COR-L47 (cell line): ENCODE data around the gene CASR.
"Not testable (repeated sequence)": the region's sequence is repeated elsewhere in the genome, so short reads cannot be mapped to it uniquely, and the experiment has no call there.

Experiments
- DNase-seq: peaks from one replicate; lab custom pipeline; 2025; lab: John Stamatoyannopoulos, UW

The CASR gene, protein sequence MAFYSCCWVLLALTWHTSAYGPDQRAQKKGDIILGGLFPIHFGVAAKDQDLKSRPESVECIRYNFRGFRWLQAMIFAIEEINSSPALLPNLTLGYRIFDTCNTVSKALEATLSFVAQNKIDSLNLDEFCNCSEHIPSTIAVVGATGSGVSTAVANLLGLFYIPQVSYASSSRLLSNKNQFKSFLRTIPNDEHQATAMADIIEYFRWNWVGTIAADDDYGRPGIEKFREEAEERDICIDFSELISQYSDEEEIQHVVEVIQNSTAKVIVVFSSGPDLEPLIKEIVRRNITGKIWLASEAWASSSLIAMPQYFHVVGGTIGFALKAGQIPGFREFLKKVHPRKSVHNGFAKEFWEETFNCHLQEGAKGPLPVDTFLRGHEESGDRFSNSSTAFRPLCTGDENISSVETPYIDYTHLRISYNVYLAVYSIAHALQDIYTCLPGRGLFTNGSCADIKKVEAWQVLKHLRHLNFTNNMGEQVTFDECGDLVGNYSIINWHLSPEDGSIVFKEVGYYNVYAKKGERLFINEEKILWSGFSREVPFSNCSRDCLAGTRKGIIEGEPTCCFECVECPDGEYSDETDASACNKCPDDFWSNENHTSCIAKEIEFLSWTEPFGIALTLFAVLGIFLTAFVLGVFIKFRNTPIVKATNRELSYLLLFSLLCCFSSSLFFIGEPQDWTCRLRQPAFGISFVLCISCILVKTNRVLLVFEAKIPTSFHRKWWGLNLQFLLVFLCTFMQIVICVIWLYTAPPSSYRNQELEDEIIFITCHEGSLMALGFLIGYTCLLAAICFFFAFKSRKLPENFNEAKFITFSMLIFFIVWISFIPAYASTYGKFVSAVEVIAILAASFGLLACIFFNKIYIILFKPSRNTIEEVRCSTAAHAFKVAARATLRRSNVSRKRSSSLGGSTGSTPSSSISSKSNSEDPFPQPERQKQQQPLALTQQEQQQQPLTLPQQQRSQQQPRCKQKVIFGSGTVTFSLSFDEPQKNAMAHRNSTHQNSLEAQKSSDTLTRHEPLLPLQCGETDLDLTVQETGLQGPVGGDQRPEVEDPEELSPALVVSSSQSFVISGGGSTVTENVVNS

DNA sequence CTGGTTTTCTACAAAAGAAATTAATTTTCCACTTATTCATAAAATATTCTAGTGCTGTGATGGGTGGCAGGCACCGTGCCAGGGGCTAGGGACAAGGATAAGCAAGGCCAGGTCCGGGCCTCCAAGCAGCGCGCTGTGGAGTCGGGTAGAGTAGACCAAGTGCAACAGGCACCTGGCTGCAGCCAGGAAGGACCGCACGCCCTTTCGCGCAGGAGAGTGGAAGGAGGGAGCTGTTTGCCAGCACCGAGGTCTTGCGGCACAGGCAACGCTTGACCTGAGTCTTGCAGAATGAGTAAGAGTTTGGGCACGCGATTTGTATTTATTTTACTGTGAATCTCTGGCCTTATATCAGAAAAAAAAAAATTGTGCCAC is at the start of gene CASR:
CASR (plus strand) TSS at position 148 of the 372 bp plus-strand sequence. CDS start 70,522 bp downstream, outside the sequence.
- DNase-seq = no peak

DNA sequence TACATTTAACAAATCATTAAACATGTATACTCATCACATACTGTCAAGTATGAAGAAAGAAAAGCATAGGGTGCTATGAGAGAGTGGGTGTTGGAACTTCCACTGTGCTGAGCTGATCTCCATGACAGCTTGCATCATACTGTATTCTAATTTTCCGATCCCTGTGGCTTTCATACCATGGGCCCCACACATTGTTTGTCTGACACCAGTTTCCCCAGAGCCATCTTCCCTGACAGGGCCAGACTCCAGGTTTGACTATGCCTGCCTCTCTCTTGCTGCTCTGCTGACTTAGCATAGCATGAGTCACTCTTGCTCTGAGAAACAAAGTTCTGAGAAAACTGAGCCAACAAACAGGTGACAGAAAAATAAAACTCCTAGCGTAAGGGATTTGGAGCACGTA is 37.0 kb upstream of the CASR start:
- no peak for DNase-seq

DNA sequence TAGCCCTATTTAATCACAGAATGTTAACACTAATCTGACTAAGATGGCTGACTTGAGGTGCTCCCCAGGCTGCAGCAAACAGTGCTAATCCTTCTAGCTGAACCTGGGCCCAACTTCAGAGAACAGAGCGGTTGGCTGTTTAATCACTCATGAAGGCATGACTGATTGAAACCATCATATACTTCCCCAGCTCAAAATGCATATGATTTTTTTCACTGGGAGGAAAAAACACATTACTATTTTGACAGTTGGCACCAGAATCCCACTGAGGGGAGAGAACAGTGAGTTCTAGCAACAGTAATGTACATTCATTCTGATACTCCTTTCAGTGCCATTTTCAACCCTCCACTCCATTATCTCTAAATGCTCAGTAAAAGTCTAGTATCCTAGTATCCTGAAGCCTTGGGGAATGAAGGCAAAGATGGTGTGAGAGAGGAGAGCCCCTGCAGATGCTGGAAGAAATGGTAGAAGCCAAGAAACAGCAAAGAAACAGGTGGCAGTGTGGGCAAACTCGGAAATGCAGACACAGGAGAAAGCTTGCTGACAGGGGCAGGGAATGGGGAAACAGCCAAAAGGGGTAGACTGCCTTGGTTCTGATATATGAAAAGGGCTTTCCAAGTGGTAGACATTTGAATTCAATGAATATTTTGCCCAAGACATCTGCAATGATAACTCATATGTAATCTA is 34.4 kb upstream of the CASR start:
- no peak for DNase-seq

DNA sequence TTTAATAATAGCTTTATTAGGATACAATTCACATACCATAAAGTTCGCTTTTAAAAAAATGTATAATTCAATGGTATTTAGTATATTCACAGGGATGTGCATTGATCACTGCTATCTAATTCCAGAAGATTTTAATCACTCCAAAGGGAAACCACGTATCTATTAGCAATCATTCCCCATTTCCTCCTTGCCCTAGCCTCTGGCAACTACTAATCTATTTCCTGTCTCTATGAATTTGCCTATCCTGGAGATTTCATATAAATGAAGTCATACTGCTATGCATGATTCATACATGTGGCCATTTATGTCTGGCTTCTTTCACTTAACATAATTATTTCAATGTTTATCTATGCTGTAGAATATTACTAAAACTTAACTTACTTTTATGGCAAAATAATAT is 32.0 kb upstream of the CASR start:
- no peak for DNase-seq

DNA sequence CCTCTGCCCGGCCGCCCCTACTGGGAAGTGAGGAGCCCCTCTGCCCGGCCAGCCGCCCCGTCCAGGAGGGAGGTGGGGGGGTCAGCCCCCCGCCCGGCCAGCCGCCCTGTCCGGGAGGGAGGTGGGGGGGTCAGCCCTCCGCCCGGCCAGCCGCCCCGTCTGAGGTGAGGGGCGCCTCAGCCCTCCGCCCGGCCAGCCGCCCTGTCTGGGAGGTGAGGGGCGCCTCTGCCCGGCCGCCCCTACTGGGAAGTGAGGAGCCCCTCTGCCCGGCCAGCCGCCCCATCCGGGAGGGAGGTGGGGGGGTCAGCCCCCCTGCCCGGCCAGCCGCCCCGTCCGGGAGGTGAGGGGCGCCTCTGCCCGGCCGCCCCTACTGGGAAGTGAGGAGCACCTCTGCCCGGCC is 18.5 kb upstream of the CASR start:
- not testable (repeated sequence) for DNase-seq

DNA sequence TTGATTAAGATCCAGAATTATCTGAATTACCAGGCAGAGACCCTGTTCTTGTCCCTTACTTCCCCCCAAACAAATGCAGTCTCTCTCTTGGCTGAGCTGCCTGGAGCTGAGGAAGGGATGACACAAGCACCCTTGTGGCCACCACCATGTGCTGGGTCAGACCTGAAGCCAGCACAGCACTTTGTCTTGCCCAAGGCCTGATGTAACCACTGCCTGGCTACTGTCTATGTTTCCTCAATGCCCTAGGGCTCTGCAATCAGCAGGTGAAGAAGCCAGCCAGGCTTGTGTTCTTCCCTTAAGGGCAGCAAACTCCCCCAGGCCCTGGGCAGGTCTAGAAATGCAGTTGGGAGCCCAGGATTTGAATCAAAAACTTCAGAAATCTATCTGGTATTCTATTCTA is 15.8 kb upstream of the CASR start:
- no peak for DNase-seq

DNA sequence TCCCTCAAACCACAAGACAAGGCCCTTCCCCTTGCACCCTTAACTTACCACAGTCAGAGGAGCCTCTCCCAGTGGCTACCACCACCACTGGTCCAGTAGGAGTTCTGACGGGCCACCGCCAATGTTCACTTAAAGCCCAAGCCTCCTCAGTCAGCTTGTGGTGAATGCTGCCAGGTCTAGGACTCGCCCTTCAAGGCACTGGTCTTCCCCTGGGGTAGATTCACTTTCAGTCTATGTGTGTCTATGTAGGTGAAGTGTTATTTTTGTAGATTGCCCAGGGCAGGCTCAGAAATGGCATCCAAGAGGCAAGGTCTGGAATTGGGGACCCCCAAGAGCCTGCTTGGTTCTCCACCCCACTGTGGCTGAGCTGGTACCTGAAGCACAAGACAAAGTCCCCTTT is 15.4 kb upstream of the CASR start:
- DNase-seq = no peak

DNA sequence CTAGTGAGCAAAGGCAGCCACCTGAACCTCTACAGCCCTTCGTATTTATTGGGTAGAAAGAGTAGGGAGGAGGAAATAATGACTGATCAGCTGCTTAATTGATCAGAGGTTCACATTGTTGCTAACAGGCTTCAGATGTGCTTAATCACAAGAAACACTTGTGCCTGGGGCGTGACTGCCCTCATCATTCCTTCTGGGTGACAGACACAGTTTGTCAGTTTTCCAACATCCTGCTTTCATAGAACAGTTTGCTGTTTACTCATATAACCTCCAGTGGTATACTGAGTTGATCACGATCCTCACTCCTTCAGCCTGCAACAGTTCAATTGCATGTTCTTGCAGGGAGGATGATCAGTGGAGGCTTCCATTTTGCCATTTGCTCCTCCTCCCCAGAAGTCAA is 13.6 kb upstream of the CASR start:
- DNase-seq = no peak

DNA sequence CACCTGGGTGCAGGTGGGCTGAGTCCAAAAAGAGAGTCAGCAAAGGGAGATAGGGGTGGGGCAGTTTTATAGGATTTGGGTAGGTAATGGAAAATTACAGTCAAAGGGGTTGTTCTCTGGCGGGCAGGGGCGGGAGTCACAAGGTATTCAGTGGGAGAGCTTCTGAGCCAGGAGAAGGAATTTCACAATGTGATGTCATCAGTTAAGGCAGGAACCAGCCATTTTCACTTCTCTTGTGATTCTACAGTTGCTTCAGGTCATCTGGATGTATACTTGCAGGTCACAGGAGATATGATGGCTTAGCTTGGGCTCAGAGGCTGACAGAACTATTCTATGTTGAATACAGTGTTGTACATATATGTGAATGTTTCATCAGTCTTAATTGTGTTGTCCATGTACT is 12.1 kb upstream of the CASR start:
- not testable (repeated sequence) for DNase-seq

DNA sequence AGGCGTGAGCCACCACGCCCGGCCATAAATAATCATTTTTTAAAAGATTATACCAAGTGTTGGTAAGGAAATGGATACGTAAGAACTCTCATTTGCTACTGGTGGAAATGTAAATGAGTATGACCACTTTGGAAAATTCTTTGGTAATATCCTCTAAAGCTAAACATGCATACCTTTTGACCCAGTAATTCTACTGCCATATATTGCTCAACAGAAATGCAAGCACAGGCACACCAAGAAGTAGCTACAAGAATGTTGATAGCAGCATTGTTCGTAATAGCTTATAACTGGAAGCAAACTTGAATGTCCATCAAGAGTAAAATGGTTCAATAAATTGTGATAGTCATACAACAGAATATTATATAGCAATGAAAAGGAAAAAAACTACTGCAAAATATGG is 4.8 kb upstream of the CASR start:
- DNase-seq = no peak

DNA sequence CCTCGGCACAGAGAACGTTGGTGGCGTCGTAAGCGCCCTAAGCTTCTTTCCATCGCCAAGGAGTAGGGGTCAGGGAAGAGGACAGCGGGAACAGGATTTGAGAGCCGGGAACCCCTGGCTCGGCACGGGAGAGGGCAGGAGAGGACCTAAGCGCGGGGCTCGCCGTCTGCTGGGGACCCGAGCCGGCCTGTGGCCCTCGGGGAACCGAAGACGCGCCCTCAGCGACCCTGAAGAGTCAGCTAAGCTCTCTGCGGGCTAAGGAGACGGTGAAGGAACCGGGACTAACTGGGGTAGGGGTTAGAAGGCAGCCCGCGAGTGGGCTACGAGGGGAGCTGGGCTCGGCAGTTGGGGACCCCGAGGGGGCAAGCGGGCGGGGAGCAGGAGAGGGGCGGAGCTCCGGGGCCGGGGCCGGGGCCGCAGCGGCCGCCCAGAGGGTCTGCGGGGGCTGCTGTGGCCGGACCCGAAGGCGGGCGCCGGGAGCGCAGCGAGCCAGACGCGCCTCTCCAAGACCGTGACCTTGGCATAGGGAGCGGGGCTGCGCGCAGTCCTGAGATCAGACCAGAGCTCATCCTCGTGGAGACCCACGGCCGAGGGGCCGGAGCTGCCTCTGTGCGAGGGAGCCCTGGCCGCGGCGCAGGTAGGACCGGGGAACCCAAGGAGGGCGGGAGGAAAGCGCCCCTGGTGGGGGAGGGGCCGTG is 574 bp downstream of the CASR start:
- no peak for DNase-seq

DNA sequence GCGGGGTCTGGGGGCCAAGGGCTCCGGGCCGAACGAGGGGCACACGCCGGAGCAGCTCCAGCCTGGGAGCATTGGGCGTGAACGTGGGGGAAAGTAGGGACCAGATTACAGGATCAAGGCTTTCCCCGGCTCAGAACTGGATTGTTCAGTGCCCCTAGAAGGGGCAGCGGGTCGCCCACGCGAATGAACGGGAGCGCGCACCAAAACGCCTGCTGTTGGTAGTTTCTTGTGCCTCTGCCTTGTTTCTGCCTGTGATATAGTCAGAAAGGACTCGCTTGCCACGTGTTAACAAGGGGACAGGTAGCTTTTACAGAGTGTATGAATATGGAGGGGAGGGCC is 1.1 kb downstream of the CASR start:
- DNase-seq = no peak

DNA sequence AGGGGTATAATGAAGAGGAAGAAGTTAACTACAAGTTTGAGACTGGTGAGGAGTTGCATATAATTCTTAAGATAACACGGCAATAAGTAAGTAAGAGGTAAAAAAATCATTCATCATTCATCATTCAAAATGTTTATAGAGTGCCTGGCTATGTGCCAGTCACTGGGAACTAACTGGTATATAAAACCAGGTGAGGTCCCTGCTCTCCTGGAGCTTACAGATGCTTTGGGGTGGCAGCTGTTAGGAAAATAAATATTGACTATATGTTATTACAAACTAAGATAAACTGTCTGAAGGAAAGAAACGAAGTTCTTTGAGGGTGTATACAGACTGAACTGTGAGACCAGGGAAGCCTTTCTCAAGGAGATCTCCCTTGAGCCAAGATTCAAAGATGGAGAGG is 2.9 kb downstream of the CASR start:
- peak; percentile 76 for DNase-seq

DNA sequence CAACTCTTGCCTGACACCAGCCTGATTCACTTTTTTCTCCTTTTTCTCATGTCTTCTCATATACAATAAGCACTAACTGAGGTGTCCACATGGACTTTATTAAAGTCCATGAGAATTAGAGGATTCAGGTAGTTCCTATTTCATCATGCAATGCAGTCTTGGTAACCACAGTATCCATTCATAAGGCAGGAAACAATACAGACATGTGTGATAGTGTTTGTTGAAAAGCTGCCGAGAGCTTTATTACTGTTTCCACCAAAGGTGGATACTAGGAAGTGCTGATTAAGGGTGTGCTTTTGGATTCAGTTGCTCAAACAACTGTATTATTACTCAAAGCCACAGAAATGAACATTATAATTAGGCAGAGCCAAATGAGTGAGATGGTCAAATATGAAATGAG is 5.3 kb downstream of the CASR start:
- peak; percentile 23 for DNase-seq

DNA sequence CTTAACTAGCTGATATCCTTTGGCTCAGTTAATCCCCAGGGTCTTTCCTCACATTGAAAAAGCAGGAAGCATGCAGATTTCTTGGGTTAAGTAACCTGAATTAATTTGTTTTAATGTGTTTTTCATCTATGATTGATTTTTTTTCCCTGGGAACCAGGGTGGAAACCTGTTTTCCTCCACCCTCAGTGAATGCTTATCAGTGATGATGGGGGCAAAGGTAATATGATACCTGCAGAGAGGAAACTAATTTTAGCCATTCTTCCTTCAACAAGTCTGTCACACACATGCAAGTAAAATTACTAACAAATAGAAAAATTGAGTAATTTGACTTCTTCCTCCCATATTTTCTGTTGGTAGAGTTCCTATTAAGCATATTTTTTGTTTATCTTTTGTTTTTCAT is 5.9 kb downstream of the CASR start:
- no peak for DNase-seq

DNA sequence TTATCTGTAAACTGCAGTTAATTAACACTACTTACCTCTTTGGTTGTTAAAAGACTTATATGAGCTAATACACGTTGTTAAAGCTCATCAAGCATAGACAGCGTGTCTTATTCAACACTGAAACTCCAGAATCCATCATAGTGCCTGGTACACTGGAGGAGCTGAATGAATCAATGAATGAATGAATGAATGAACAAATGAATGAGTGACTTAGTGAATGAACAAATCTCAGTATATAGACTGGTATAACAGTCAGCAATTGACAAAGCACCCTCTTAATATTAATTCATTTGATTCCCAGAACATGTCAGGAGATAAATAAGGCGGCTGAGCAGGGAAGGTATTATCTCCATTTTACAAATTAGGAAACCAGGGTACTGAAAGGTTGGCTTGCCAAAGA is 7.1 kb downstream of the CASR start:
- DNase-seq = no peak

DNA sequence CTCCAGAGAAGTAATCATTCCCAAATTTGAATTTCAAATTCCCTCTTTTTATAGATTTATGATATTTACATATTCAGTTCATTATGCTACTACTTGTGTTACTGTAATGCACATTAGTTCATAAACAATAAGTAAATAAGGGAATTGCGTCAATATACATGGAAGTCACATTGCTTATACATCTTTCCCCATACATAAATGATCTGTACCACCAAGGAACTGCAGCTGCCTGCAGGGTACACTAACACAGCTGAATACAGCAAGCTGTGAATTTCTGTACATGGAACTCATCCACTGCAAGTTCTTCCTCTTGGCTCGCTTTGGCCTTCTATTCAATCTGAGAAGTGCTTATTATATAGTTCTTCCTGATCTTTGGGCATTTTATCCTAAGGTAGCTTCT is 15.5 kb downstream of the CASR start:
- no peak for DNase-seq

DNA sequence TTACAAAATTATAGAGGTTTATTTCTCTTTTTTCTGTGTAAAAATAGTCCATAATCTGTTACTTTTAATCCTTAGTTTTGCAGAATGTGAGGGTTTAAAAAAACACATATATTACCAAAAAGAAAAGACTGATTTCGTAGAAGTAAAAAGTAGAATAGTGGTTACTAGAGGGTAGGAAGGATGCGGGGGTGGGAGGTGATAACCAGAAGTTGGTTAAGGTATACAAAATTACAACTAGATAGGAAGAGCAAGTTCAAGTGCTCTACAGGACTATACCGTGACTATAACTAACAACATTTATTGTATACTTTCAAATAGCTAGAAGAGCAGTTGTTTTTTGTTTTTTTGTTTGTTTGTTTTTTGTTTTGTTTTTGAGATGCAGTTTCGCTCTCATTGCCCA is 16.1 kb downstream of the CASR start:
- no peak for DNase-seq

DNA sequence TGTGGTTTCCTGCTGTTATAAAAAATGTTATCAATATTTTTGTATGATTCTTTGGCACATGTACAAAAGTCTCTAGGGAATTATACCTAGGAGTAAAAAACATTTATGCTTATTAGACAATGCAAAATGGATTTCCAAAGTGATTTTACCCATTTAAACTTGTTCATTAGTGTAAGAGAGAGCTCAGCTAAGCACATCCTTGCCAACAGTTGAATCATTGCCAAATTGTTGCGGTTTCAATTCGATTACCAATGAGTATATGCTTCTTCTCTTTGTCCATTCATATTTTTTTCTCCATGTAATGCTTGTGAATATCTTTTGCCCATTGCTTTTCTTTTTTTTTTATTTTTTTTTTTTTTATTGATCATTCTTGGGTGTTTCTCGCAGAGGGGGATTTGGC is 17.2 kb downstream of the CASR start:
- peak; percentile 18 for DNase-seq

DNA sequence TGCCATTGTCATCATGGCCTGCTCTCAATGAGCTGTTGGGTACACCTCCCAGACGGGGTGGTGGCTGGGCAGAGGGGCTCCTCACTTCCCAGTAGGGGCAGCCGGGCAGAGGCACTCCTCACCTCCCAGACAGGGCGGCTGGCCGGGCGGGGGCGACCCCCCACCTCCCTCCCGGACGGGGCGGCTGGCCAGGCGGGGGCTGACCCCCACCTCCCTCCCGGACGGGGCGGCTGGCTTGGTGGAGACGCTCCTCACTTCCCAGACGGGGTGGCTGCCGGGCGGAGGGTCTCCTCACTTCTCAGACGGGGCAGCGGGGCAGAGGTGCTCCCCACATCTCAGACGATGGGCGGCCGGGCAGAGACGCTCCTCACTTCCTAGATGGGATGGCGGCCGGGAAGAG is 18.0 kb downstream of the CASR start:
- DNase-seq = not testable (repeated sequence)

DNA sequence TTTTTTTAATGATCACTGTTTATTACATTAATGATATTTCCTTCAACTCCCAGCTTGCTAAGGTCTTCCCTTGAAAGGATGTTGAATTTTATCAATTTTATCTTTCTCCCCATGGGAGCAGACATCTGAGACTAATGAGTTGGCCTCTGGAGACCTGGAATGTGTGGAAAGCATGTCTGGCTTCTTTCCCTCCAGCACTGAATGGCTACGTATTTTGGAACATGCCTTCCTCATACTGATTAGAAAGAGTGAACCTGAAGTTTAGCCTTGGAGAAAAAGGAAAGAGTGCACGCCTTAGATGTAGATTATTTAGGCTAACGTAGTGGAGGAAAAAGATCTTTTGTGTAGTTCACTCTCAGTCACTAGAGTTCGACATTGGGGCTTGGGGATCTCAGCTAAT is 25.1 kb downstream of the CASR start:
- no peak for DNase-seq

DNA sequence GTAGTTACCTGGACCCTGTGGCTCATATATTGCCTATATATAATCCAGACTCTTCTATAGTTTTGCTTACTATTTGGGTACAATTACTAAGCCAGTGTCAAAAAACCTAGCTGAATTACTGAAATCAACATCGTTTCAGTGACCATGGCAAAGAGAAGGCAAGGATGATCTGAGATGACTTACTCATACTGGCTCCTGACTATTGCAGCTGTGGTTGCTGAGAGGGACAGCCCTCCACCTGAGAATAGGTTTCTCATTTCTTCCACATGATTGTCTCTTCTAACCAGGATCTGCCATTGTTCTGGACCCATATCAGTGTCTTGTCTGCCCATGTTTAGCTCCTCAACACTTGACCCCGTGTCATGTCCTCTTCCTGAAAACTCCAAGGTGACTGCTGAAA is 30.2 kb downstream of the CASR start:
- no peak for DNase-seq
